HG02981 (cell line): ENCODE results near the gene ACTRT2.

Experiments used
- ATAC-seq: cut with Tn5 transposase; IDR thresholded peaks from one replicate; pipeline ENCODE4 v1.9.1; 2021; ENCODE audit warnings: mild to moderate bottlenecking, moderate library complexity; ENCODE audit not compliant: unreplicated experiment

ACTRT2 gene

DNA sequence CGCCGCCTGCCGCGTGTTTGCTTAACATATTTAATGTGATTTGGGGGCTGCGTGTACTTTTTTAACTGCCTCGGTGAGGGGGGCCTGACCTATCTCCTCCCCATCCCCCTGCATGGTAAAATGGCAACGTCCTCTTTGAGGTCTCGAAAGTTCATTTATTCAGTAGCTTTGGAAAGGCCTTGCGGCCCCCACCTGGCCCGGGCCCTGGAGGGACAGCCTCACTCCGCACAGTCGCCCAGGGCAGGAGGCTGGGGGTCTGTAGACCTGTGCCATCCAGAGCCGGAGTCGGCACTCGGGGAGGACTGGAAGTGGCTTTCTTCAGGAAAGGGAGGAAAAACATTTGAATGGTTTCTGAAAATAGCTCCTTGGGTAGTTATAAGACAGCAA lies 38.0 kb upstream of the ACTRT2 start:
- ATAC-seq: no peak

- no peak for ATAC-seq
These were observed 37.4 kb upstream of the ACTRT2 start for GRCh38 chr1:2983706-2984398.

GRCh38 chr1:2984399-2985061 lies 36.7 kb upstream of the ACTRT2 start:
- no peak for ATAC-seq

- no peak for ATAC-seq
These were observed 36.2 kb upstream of the ACTRT2 start for GRCh38 chr1:2985067-2985561.

- no peak for ATAC-seq
These were observed 35.3 kb upstream of the ACTRT2 start for GRCh38 chr1:2985694-2986548.

DNA sequence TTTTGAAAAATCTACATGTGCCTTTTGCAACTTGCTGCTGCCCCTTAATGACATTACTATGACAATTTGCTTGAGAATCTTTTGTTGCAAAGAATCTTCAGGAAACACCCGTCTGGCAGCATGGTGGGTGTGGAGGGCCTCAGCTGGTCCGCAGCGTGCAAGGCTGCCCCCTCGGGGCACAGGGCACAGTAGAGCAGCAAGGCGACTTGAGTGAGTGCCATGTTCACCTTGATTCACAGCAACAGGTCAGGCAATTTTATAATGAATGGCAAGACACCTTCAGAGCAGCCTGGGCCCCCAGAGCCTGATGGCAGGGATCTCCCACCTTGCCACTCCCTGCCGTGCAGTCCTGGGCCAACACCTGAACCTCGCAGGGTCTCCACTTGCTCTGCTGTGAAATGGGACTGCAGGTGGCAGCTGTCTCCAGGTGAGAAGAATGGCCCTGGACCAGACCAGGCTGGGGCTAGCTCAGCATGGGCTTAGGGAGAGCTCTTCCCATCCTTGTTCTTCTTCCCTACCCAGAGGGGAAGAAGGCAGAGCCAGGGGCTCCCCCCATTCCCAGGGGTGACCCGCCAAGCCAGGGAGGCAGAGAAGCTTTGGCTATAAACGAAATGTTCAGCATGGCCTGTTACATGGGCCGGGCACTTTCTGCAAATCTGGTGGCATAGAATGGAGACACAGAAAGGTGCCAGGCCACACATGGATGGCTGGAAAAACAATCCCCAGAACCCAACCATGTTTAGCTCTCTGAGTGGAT lies 34.5 kb upstream of the ACTRT2 start:
- no peak for ATAC-seq

- no peak for ATAC-seq
These were observed 33.5 kb upstream of the ACTRT2 start for GRCh38 chr1:2987773-2988172.

GRCh38 chr1:2988256-2988655 lies 33.0 kb upstream of the ACTRT2 start:
- ATAC-seq: no peak

DNA sequence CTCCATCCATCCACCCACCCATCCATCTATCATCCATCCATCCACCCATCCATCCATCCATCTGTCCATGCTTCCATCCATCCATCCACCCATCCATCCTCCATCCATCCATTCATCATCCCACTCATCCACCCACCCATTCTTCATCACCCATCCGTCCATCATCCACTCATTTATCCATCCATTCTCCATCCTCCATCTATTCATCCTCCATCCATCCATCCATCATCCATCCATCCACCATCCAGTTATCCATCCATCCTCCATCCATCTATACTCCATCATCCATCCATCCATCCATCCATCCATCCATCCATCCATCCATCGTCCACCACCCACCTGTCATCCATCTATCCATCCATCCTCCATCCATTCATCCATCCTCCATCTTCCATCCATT lies 32.1 kb upstream of the ACTRT2 start:
- no peak for ATAC-seq

DNA sequence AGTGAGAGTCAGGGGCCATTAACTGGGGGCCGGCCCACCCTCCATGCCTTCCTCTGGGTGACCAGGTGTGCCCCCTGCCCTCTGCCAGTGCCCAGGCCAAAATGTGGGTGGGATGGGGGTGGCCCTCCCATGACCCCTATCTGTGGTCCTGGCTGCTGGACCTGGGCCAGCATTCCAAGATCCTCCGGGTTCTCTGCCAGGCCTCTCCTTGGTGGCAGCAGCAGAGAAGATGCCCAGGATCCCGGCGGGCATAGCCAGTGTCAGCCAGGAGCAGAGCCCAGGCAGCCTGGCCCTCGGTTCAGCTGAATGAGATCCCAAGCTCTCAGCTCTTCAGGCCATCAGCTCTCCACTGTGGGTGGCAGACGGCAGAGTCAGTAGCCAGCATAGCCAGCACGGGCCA lies 31.3 kb upstream of the ACTRT2 start:
- no peak for ATAC-seq

DNA sequence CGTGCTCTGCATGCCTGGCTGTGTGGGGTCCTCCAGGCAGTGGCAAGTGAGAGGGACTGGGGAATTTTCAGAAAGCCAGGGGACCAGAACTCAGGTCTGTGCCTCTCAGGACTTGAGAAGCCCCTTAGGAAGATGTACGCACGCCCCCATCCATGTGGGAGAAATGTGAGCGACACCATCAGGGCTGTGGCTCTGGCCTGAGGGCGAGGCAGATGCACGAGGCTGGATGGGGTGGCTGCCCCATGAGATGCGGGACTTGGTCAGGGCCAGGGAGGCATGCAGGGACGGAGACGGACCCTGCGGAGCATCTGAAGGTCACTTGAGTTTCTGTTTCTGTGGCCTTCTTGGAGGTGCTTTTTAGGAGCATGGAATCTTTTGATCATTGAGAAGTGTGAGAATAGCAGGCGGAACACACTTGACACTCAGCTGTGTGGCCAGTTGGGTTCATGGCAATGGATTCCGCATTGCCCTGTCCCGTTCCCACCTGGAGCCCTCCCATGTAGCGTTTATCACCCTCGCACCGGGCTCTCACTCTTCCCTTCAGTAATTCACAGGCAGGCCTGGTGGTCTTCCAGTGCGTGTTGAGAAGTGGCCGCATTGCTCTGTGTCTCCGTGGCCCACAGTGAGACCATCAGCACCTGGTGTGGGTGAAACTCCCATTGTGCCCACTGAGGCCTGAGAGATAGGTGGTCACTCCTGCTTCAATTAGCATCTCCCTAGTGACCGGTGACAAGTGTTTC lies 30.7 kb upstream of the ACTRT2 start:
- ATAC-seq: no peak

DNA sequence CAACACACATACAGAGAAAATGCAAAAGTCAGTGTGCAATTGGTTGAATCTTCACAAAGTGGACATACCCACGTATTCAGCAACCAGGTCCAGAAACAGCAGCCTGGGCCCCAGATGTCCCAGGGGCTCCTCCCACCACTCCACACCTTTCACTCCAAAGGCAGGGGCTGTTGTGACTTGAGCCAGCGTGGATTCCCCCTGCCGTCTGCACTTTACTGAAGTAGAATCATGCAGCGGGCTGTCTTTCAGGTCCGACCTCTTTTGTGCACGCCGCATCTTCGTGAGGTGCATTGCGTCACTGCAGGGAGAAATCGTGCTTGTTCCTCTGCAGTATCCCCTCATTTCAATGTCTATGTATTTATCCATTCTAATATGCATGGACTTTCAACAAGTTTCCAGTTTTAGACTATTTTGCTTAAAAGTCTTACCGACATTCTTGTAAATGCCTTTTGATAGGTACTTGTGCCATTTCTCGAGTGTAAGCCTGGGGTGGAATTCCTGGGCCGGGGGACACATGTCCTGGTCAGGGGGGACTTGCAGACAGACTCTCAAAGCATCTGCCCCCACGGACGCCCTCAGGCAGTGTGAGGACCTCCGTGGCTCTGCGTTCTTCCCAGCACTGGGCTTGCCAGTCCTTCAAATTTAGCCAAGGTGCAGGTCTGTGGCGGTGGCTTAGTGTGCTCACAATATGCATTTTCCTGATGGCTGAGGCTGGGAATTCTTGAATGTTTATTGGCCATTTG lies 29.3 kb upstream of the ACTRT2 start:
- ATAC-seq: no peak

- ATAC-seq: no peak
These were observed 22.7 kb upstream of the ACTRT2 start for GRCh38 chr1:2998503-2999100.

GRCh38 chr1:2999138-2999537 lies 22.1 kb upstream of the ACTRT2 start:
- no peak for ATAC-seq

GRCh38 chr1:2999571-2999970 lies 21.7 kb upstream of the ACTRT2 start:
- no peak for ATAC-seq

GRCh38 chr1:3000214-3000613 lies 21.1 kb upstream of the ACTRT2 start:
- ATAC-seq: no peak

GRCh38 chr1:3000671-3001470 lies 20.4 kb upstream of the ACTRT2 start:
- no peak for ATAC-seq
